Ishikawa (cell line): Measurements from ENCODE around the gene PKM.

Experiments
- CEBPB ChIP-seq: IDR thresholded peaks from 2 replicates; pipeline ENCODE4 v1.6.1; 2012
- CREB1 ChIP-seq: IDR thresholded peaks from 2 replicates; pipeline ENCODE4 v1.6.1; 2012; ENCODE audit warnings: low read depth
- EGR1 ChIP-seq: IDR thresholded peaks from 2 replicates; pipeline ENCODE4 v1.6.1; 2012
- EP300 ChIP-seq: IDR thresholded peaks from 2 replicates; pipeline ENCODE4 v1.6.1; 2012; ENCODE audit warnings: borderline replicate concordance
- FOXM1 ChIP-seq: IDR thresholded peaks from 2 replicates; pipeline ENCODE4 v1.6.1; 2012; ENCODE audit warnings: low read depth, borderline replicate concordance
- NFIC ChIP-seq: IDR thresholded peaks from 2 replicates; pipeline ENCODE4 v1.6.1; 2012
- RAD21 ChIP-seq: IDR thresholded peaks from 2 replicates; pipeline ENCODE4 v1.6.1; 2012; ENCODE audit warnings: low read depth
- TAF1 ChIP-seq: IDR thresholded peaks from 2 replicates; pipeline ENCODE4 v1.6.1; 2012; ENCODE audit warnings: low read depth, mild to moderate bottlenecking
- TCF12 ChIP-seq: IDR thresholded peaks from 2 replicates; pipeline ENCODE4 v1.6.1; 2012; ENCODE audit warnings: low read depth
- TEAD4 ChIP-seq: IDR thresholded peaks from 2 replicates; pipeline ENCODE4 v1.6.1; 2012
- YY1 ChIP-seq: IDR thresholded peaks from 2 replicates; pipeline ENCODE4 v1.6.1; 2012; ENCODE audit warnings: low read depth
- ZBTB7A ChIP-seq: IDR thresholded peaks from 2 replicates; pipeline ENCODE4 v1.6.1; 2012; ENCODE audit warnings: low read depth
- TF ChIP-seq, protein P1 (sequence below): IDR thresholded peaks from 2 replicates; pipeline ENCODE4 v1.6.1; 2012; ENCODE audit warnings: low read depth, mild to moderate bottlenecking
- TF ChIP-seq, protein P2 (sequence below): IDR thresholded peaks from 2 replicates; pipeline ENCODE4 v1.6.1; 2012
- TF ChIP-seq, protein P3 (sequence below): IDR thresholded peaks from 2 replicates; pipeline ENCODE4 v1.6.1; 2012

PKM gene

DNA sequence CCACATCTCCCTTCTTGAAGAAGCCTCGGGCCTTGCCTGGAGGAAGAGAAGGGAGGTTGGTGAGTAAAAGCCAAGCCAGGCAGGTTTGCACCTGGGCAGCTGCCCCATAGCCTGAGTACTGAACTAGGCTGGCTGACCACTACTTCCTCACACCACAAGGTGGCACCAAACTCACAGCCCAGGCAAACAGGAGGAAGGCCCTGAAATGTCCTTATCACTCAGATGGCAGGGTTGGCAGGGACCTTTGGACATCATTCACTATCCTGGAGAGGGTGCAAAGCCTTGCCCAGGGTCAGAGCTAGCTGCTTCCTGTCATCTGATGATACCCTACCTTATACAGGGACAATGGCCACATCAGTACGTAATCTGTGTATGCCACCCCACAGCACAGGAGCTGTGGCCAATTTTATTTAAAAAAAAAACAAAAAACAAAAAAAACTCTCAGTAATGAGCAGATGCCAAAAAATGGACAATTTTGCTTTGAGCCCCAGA lies 31.2 kb downstream of the PKM start:
- TF ChIP-seq, protein P1, sequence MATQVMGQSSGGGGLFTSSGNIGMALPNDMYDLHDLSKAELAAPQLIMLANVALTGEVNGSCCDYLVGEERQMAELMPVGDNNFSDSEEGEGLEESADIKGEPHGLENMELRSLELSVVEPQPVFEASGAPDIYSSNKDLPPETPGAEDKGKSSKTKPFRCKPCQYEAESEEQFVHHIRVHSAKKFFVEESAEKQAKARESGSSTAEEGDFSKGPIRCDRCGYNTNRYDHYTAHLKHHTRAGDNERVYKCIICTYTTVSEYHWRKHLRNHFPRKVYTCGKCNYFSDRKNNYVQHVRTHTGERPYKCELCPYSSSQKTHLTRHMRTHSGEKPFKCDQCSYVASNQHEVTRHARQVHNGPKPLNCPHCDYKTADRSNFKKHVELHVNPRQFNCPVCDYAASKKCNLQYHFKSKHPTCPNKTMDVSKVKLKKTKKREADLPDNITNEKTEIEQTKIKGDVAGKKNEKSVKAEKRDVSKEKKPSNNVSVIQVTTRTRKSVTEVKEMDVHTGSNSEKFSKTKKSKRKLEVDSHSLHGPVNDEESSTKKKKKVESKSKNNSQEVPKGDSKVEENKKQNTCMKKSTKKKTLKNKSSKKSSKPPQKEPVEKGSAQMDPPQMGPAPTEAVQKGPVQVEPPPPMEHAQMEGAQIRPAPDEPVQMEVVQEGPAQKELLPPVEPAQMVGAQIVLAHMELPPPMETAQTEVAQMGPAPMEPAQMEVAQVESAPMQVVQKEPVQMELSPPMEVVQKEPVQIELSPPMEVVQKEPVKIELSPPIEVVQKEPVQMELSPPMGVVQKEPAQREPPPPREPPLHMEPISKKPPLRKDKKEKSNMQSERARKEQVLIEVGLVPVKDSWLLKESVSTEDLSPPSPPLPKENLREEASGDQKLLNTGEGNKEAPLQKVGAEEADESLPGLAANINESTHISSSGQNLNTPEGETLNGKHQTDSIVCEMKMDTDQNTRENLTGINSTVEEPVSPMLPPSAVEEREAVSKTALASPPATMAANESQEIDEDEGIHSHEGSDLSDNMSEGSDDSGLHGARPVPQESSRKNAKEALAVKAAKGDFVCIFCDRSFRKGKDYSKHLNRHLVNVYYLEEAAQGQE: no peak
- TF ChIP-seq RAD21: peak; percentile 88
- no peak for TF ChIP-seq TAF1

DNA sequence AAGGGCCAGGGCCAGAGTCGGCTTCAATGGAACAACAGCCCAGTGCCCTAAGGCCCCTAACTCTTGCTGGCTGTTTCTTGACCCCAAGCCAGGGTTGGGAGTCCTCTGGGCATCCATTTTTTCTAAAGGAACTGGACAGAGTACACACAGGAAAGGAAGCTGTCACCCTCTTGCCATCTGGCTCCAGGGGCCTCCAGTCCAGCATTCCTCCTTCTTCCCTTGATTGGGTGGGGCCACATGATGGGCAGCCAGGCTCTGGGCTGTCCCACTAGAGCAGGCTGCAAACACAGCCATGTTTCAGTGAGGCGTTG lies 31.8 kb downstream of the PKM start:
- TF ChIP-seq, protein P2, sequence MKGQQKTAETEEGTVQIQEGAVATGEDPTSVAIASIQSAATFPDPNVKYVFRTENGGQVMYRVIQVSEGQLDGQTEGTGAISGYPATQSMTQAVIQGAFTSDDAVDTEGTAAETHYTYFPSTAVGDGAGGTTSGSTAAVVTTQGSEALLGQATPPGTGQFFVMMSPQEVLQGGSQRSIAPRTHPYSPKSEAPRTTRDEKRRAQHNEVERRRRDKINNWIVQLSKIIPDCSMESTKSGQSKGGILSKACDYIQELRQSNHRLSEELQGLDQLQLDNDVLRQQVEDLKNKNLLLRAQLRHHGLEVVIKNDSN: no peak
- TF ChIP-seq CREB1: no peak
- TF ChIP-seq, protein P1: no peak
- TF ChIP-seq RAD21: no peak
- TF ChIP-seq, protein P3, sequence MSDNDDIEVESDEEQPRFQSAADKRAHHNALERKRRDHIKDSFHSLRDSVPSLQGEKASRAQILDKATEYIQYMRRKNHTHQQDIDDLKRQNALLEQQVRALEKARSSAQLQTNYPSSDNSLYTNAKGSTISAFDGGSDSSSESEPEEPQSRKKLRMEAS: no peak
- TF ChIP-seq CEBPB: no peak
- no peak for TF ChIP-seq TEAD4
- no peak for TF ChIP-seq EGR1

DNA sequence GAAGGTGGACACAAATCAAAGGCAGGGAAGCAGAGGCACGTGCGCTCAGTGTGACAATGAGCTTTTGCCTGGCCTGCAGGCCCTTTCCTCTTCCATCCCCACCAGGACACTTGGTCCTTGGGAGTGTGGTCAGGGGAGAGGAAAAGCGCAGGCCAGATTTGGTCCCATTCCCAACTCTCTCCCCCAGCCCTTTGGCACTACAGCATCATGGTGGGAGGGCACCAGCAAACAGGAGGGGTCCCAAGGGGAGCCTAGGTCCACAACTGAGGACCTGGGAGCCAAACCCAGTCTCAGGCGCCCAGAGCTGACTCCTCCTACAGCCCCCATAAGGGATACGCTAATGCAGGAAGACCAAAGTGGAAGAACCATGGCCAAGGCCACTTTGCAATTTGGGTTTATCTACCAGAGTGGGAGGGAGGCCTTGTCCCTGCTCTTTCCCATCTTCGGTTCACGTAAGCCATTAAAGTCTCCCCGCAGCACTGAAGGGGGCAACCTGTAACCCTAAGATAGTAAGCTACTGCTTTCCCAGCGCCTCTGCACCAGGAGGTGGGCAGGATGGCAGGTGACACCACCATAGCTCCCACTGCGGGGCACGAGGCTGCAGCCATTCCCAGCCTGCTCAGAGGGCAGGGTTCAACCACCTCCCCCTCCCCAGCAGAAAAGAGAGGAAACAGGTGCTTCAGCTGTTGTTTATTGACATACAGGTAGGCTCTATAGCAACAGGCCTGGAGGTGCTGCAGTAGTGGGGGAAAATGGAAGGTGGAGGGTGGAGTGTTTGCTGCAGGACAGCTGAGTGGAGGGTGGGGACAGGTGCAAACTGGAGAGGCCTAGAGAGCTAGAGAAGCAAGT lies 32.4 kb downstream of the PKM start:
- no peak for TF ChIP-seq TAF1
- TF ChIP-seq TEAD4: no peak
- TF ChIP-seq FOXM1: no peak
- TF ChIP-seq ZBTB7A: no peak
- no peak for TF ChIP-seq EGR1
- TF ChIP-seq CEBPB: no peak
- TF ChIP-seq NFIC: no peak
- TF ChIP-seq CREB1: no peak
- TF ChIP-seq, protein P3: no peak
- no peak for TF ChIP-seq EP300
- TF ChIP-seq TCF12: no peak
- TF ChIP-seq, protein P2: no peak
- TF ChIP-seq YY1: no peak
- TF ChIP-seq RAD21: no peak

DNA sequence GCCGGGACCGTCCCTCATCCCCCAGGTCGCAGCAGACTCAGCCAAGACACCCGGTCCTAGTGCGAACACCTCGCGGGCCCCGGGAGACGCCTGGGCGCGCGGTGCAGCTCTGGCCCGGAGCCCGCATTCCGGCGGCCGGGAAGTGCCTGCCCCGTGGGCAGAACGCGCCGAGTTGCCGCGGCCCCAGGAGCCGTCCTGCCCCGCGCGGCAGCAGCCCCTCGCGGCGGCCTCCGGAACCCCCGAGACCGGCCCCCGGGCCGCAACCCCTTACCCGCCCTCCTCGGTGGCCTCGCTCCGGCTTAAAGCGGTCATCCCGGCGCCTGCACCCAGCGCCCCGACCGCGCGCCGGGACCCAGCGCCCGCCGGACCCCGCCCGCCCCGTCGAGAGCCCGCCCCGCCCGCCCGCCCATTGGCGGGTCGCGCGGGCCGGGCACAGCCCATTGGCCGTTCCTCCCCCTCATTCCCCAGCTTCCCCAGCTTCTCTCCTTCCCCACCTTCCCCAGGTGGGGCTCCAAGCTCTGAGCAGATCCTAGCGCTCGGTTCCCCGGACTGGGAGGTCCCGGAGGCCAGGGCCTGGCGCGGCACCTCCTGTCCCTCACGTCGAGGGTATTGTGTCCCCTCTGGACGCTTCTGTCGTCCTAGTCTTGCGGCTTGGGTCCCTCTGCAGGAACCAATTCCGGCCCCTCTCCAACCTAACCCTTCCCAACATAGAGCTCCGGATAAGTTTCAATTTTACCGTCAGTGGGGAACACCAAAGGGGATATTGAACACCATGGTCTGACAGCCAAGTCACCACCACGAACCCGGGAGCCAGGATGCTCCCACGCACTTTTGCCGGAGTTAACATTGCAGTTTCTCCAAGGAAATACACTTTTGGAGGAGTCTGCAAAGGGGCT lies 33.3 kb downstream of the PKM start, which contains the start of gene GRAMD2A:
Gene GRAMD2A (minus strand): TSS at position 328 of the 896 bp plus-strand sequence.
- TF ChIP-seq FOXM1 (0 out of 2 replicates have a peak, but pooled peaks have one; percentile 26), CEBPB (no peak), TEAD4 (0 out of 2 replicates have a peak, but pooled peaks have one; percentile 13), EGR1 (no peak)

DNA sequence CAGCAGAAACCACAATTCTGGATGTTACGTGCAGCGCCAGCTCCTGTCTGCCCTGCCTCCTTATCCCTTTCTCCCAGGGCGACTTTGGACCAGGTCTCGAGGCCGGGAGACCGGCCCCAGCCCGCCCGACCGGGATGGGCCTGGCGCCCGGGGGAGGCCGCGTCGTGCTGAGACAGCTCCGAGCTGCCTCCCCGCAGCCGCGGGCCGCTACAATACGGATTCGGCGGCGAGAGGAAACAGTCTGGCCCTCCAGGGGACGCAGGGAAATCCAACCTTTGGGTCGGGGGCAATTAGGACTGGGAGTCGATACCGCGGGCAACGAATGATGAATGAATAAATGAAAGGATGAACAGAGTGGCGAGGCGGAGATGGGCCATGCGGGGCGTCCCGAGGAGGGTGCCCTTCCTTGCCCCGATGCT lies 33.9 kb downstream of the PKM start:
- TF ChIP-seq, protein P3: no peak
- TF ChIP-seq CEBPB (no peak), TAF1 (no peak), NFIC (no peak), TCF12 (no peak), RAD21 (no peak), FOXM1 (no peak), ZBTB7A (no peak), EP300 (no peak), EGR1 (no peak), YY1 (no peak), TEAD4 (no peak), CREB1 (no peak)
- TF ChIP-seq, protein P2: no peak
- TF ChIP-seq, protein P1: no peak
